Keratinocyte (primary cell): ENCODE results near the gene LTBP2. TPM values are rescaled to one million over a fixed set of nuclear protein-coding genes. Genes with fewer than 3 reads are reported as not detected.

Experiments
- DNase-seq: peaks from one replicate; pipeline ENCODE4 v3.0.0-alpha.2; 2011; ENCODE audit warnings: low read depth, missing footprints, low spot score
- FAIRE-seq: peaks from 2 replicates; lab custom pipeline; 2011; peaks lifted over from hg19 to GRCh38; lab: Jason Lieb, UNC
- H2AFZ ChIP-seq: 2 replicates; pipeline ENCODE4 v1.6.0; 2012; ENCODE audit warnings: low read length, control low read depth, inconsistent platforms; ENCODE audit not compliant: control insufficient read depth
- H3K27ac ChIP-seq: 2 replicates; pipeline ENCODE4 v1.5.1; 2011; ENCODE audit warnings: low read length; ENCODE audit not compliant: control insufficient read depth, insufficient read depth
- H3K27me3 ChIP-seq: 3 replicates; pipeline ENCODE4 v1.6.0; 2011; ENCODE audit warnings: low read length; ENCODE audit not compliant: control insufficient read depth, insufficient read depth; ENCODE audit errors: extremely low read depth
- H3K36me3 ChIP-seq, 2 experiments: 2 replicates in 1 of 2; 3 replicates in 1 of 2; pipeline ENCODE4 v1.5.1; 2011; ENCODE audit warnings: low read length in 2 of 2, mild to moderate bottlenecking in 1 of 2; ENCODE audit not compliant: control insufficient read depth in 2 of 2, insufficient read depth in 2 of 2; ENCODE audit errors: extremely low read depth in 1 of 2
- H3K4me1 ChIP-seq: 3 replicates; pipeline ENCODE4 v1.5.1; 2011; ENCODE audit warnings: low read length; ENCODE audit not compliant: control insufficient read depth, insufficient read depth; ENCODE audit errors: extremely low read depth
- H3K4me2 ChIP-seq: 3 replicates; pipeline ENCODE4 v1.6.0; 2011; ENCODE audit warnings: low read depth, low read length; ENCODE audit not compliant: control insufficient read depth, insufficient read depth; ENCODE audit errors: extremely low read depth
- H3K4me3 ChIP-seq, 3 experiments: fragments of 200-600 bp in 1 of 3; sonication (generic) in 1 of 3; 2 replicates in 2 of 3; 3 replicates in 1 of 3; pipeline ENCODE4 v1.5.1; 2011 to 2016; ENCODE audit warnings: low read length in 3 of 3, mild to moderate bottlenecking in 3 of 3, control low read depth in 2 of 3, inconsistent platforms in 1 of 3, low read depth in 1 of 3, mixed read lengths in 1 of 3, mixed run types in 1 of 3, moderate library complexity in 1 of 3; ENCODE audit not compliant: control insufficient read depth in 2 of 3, insufficient read depth in 2 of 3; ENCODE audit errors: extremely low read depth in 1 of 3
- H3K79me2 ChIP-seq: 2 replicates; pipeline ENCODE4 v1.6.0; 2012; ENCODE audit warnings: low read length; ENCODE audit not compliant: control insufficient read depth, insufficient read depth
- H3K9ac ChIP-seq: 3 replicates; pipeline ENCODE4 v1.6.0; 2011; ENCODE audit warnings: low read length; ENCODE audit not compliant: control insufficient read depth, insufficient read depth; ENCODE audit errors: extremely low read depth
- H3K9me1 ChIP-seq: 3 replicates; pipeline ENCODE4 v1.6.0; 2011; ENCODE audit warnings: low read length; ENCODE audit not compliant: control insufficient read depth, insufficient read depth; ENCODE audit errors: extremely low read depth
- H3K9me3 ChIP-seq: 2 replicates; pipeline ENCODE4 v1.5.1; 2012; ENCODE audit warnings: low read depth, low read length; ENCODE audit not compliant: control insufficient read depth
- H4K20me1 ChIP-seq: 3 replicates; pipeline ENCODE4 v1.6.0; 2011; ENCODE audit warnings: low read length; ENCODE audit not compliant: control insufficient read depth, insufficient read depth; ENCODE audit errors: extremely low read depth
- EZH2 ChIP-seq: IDR thresholded peaks from one replicate; pipeline ENCODE4 v1.6.1; 2012; ENCODE audit warnings: inconsistent platforms, mild to moderate bottlenecking, low read length, moderate library complexity
- dilution Hi-C: fragments of 300-500 bp; cut with MboI; formaldehyde crosslinking; loops from one replicate; pipeline ENCODE4 v1.7.0; 2020; ENCODE audit warnings: low sequenced_read_pairs; ENCODE audit not compliant: extremely low pct_ligation_motif_present
- polyA plus RNA-seq, 5 experiments: library from polyadenylated mRNA; depleted of rRNA in 3 of 5; stranded (reverse) in 3 of 5; stranded (forward) in 1 of 5; unstranded in 1 of 5; fragments of >200 nt; gene quantifications; 1 replicate in 1 of 5; 2 replicates in 3 of 5; 3 replicates in 1 of 5; pipeline versions ENCODE4 v1.2.1 to v1.2.3, GENCODE V29; 2011 to 2012; ENCODE audit warnings: missing spikeins in 2 of 5, low read depth in 1 of 5, low replicate concordance in 1 of 5
- TF ChIP-seq, protein P1 (sequence below), 3 experiments: IDR thresholded peaks in 1 of 3; conservative IDR thresholded peaks in 1 of 3; optimal IDR thresholded peaks in 1 of 3; 2 replicates in 2 of 3; 3 replicates in 1 of 3; pipeline versions ENCODE3 to v1.5.1; 2011; ENCODE audit warnings: low read length in 3 of 3, mild to moderate bottlenecking in 3 of 3, moderate library complexity in 2 of 3, control low read depth in 1 of 3, inconsistent platforms in 1 of 3; ENCODE audit not compliant: insufficient read depth in 2 of 3; ENCODE audit errors: extremely low read depth in 1 of 3

Gene LTBP2
- polyA plus RNA-seq, 1 donor (not counting 4 experiments of a cell fraction or from before 2014, with no cell fraction given), result 23.9 TPM

DNA sequence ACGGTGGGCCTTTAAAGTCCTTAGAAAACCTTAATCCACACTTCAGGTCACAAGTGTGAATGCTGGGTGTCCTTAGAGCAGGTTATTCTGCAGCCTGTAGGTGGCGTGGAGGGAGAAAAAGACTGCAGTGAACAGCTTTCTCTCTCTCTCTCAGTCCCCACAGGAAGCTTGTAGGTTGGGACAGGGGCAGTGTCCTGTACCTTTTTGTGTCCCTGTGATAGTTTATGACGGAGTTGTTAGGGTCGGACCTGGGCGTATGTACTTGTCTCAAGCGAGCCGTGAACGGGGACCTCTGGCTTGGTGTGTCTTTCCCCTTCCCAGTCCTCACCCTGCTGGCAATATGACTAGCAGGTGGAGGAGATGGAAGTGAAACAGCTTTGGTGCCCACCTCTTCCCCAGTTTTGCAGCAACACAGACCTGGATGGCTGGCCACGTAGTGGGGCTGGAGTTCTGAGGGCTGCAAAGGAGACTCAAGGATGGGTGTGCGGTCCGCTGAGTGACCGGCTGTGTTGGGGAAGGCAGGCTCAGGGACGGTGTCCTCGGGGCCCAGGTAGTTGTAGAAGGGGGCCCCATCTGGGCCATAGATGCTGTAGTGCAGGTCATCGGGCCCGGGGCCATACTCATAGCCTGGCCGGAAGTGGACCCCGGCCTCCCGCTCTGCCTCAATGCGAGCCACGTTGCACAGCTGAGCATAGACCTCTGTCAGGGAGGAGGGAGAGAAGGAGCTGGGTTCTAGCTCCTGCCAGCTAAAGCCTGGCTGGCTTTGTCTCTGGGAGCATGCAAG is 109.6 kb downstream of the LTBP2 start:
- Histone ChIP-seq H3K4me3 (no peak overlapping the region), H3K9ac (peak overlapping the region; percentile 12), H3K27ac (no peak overlapping the region), H4K20me1 (no peaks in the 10 kb centered on the region), H3K79me2 (no peaks in the 10 kb centered on the region), H3K4me1 (peaks cover 19% of the 10 kb centered on the region), H2AFZ (no peak overlapping the region), H3K27me3 (no peaks in the 10 kb centered on the region), H3K9me1 (no peaks in the 10 kb centered on the region), H3K36me3 (peaks cover 59 to 70% of the 10 kb centered on the region in 2 experiments), H3K9me3 (no peaks in the 10 kb centered on the region), H3K4me2 (no peak overlapping the region)
- FAIRE-seq, result peak; percentile 66
- dilution Hi-C loops, result no loop called here
- no peak for TF ChIP-seq EZH2
- TF ChIP-seq, protein P1, sequence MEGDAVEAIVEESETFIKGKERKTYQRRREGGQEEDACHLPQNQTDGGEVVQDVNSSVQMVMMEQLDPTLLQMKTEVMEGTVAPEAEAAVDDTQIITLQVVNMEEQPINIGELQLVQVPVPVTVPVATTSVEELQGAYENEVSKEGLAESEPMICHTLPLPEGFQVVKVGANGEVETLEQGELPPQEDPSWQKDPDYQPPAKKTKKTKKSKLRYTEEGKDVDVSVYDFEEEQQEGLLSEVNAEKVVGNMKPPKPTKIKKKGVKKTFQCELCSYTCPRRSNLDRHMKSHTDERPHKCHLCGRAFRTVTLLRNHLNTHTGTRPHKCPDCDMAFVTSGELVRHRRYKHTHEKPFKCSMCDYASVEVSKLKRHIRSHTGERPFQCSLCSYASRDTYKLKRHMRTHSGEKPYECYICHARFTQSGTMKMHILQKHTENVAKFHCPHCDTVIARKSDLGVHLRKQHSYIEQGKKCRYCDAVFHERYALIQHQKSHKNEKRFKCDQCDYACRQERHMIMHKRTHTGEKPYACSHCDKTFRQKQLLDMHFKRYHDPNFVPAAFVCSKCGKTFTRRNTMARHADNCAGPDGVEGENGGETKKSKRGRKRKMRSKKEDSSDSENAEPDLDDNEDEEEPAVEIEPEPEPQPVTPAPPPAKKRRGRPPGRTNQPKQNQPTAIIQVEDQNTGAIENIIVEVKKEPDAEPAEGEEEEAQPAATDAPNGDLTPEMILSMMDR (optimal IDR thresholded peaks at IDR 0.05 in 1 of 3, IDR thresholded peaks at IDR 0.05 in 1 of 3, conservative IDR thresholded peaks at IDR 0.05 in 1 of 3; ENCODE audit: extremely low read depth in 1 of 3, insufficient read depth in 2 of 3, low read length in 3 of 3), result peak; percentile 71 to 79 (median 72)
- no peak for DNase-seq

DNA sequence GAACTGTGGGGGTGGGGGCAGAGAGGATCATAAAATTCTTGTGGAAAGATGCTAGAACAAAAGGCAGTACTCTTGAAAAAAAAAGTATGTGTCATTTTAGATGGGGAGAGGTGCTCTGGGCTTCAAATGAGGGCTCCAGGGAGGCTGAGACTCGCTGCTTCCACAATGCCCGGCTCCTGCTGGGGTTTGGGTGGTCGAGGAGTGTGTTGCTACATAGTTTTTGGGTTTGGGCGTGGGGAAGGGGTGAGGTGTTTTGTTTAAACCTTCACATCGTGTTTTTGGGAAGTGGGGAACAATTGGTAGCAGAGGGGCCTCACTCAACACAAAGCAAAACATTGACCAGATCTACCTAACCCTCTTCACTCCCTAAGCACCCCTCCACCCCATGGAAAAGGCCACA is 110.3 kb downstream of the LTBP2 start:
- Histone ChIP-seq H3K79me2 (no peaks in the 10 kb centered on the region), H2AFZ (no peak overlapping the region), H3K9me1 (no peaks in the 10 kb centered on the region), H3K4me3 (no peak overlapping the region), H3K9me3 (no peaks in the 10 kb centered on the region), H3K9ac (peak overlapping the region; percentile 12), H3K4me2 (no peak overlapping the region), H3K27ac (no peak overlapping the region), H3K27me3 (no peaks in the 10 kb centered on the region), H3K36me3 (peaks cover 51 to 63% of the 10 kb centered on the region in 2 experiments), H4K20me1 (no peaks in the 10 kb centered on the region), H3K4me1 (peaks cover 19% of the 10 kb centered on the region)
- FAIRE-seq (no peak), DNase-seq (no peak)
- dilution Hi-C loops, result no loop called here
- TF ChIP-seq, protein P1 (optimal IDR thresholded peaks at IDR 0.05 in 1 of 3, IDR thresholded peaks at IDR 0.05 in 1 of 3, conservative IDR thresholded peaks at IDR 0.05 in 1 of 3; ENCODE audit: extremely low read depth in 1 of 3, insufficient read depth in 2 of 3, low read length in 3 of 3), result no peak
- no peak for TF ChIP-seq EZH2
